Naive thymus-derived CD4-positive, alpha-beta T cell (primary cell): ENCODE results near the gene CYLD. TPM values are rescaled to one million over a fixed set of nuclear protein-coding genes. Genes with fewer than 3 reads are reported as not detected.

Experiments
- ATAC-seq: fragments of 150-1000 bp; cut with Tn5 transposase; 2 replicates; pipeline ENCODE4 v1.10.0; 2021; ENCODE audit warnings: mild to moderate bottlenecking, moderate library complexity
- CTCF ChIA-PET: fragments of 350-600 bp; sonication (Branson Sonifier 250); formaldehyde crosslinking; loops from one replicate; lab custom pipeline; 2021; ENCODE audit warnings: antibody characterized with exemption; lab: Charles Lee
- POLR2A ChIA-PET: fragments of 350-600 bp; sonication (Branson Sonifier 250); formaldehyde crosslinking; loops from one replicate; lab custom pipeline; 2021; ENCODE audit warnings: antibody characterized with exemption, inconsistent platforms; lab: Charles Lee
- DNase-seq, 9 donors: peaks; one replicate each; pipeline versions ENCODE4 v3.0.0 to v3.0.0-alpha.2; 2020 to 2022; ENCODE audit warnings: mixed read lengths in 1 of 9
- H3K27ac ChIP-seq: one replicate; pipeline ENCODE4 v1.7.0; 2013; ENCODE audit warnings: mild to moderate bottlenecking, low read depth, low read length, moderate library complexity
- H3K27me3 ChIP-seq, 2 donors: one replicate each; pipeline ENCODE4 v1.7.0; 2013; ENCODE audit warnings: low read length in 2 of 2, mild to moderate bottlenecking in 2 of 2, moderate library complexity in 2 of 2; ENCODE audit not compliant: control insufficient read depth in 2 of 2, insufficient read depth in 2 of 2
- H3K36me3 ChIP-seq, 3 experiments: 1 replicate in 2 of 3; 2 replicates in 1 of 3; pipeline ENCODE4 v1.7.0; 2013; ENCODE audit warnings: low read length in 3 of 3, mild to moderate bottlenecking in 3 of 3, moderate library complexity in 1 of 3; ENCODE audit not compliant: insufficient read depth in 3 of 3, control insufficient read depth in 2 of 3
- H3K4me1 ChIP-seq, 2 donors: one replicate each; pipeline ENCODE4 v1.7.0; 2013; ENCODE audit warnings: low read length in 2 of 2, mild to moderate bottlenecking in 2 of 2, moderate library complexity in 1 of 2; ENCODE audit not compliant: control insufficient read depth in 2 of 2, insufficient read depth in 2 of 2
- H3K4me3 ChIP-seq: 2 replicates; pipeline ENCODE4 v1.7.0; 2013; ENCODE audit warnings: mild to moderate bottlenecking, low read length
- H3K9me3 ChIP-seq, 3 experiments: 1 replicate in 2 of 3; 2 replicates in 1 of 3; pipeline ENCODE4 v1.7.0; 2013; ENCODE audit warnings: low read length in 3 of 3; ENCODE audit not compliant: control insufficient read depth in 2 of 3
- H3K27ac Mint-ChIP-seq, 9 donors: one replicate each; pipeline ENCODE4 v1.8.0; 2020 to 2022; ENCODE audit warnings: mixed read lengths in 9 of 9, mild to moderate bottlenecking in 8 of 9, moderate library complexity in 5 of 9, inconsistent platforms in 2 of 9
- H3K27me3 Mint-ChIP-seq, 5 donors: one replicate each; pipeline ENCODE4 v1.8.0; 2021 to 2022; ENCODE audit warnings: mixed read lengths in 5 of 5, mild to moderate bottlenecking in 1 of 5
- H3K36me3 Mint-ChIP-seq, 5 donors: one replicate each; pipeline ENCODE4 v1.8.0; 2020 to 2022; ENCODE audit warnings: mixed read lengths in 5 of 5, mild to moderate bottlenecking in 3 of 5, inconsistent platforms in 1 of 5
- H3K4me1 Mint-ChIP-seq, 7 donors: one replicate each; pipeline ENCODE4 v1.8.0; 2020 to 2022; ENCODE audit warnings: mixed read lengths in 7 of 7, mild to moderate bottlenecking in 3 of 7, inconsistent platforms in 1 of 7
- H3K4me3 Mint-ChIP-seq, 10 donors: one replicate each; pipeline ENCODE4 v1.8.0; 2020 to 2022; ENCODE audit warnings: mild to moderate bottlenecking in 10 of 10, mixed read lengths in 10 of 10, moderate library complexity in 6 of 10, inconsistent platforms in 2 of 10
- H3K9me3 Mint-ChIP-seq, 11 donors: one replicate each; pipeline ENCODE4 v1.8.0; 2020 to 2022; ENCODE audit warnings: mixed read lengths in 11 of 11, mild to moderate bottlenecking in 4 of 11, inconsistent platforms in 1 of 11, moderate library complexity in 1 of 11
- intact Hi-C, 2 donors: fragments of 100-400 bp; cut with micrococcal nuclease; formaldehyde crosslinking; loops; one replicate each; pipeline ENCODE4 v1.15.1; 2023
- polyA plus RNA-seq, 2 donors: library from polyadenylated mRNA; unstranded; fragments of 300-500 nt; fragmentation: Illumina TruSeq; gene quantifications; one replicate each; pipeline ENCODE4 v1.2.3, GENCODE V29; 2021
- total RNA-seq, 6 experiments: library from RNA in 5 of 6; stranded (reverse) in 5 of 6; gene quantifications; 1 replicate in 5 of 6; 2 replicates in 1 of 6; pipeline ENCODE4 v1.2.3 and lab custom pipeline; 2021 to 2026

The CYLD gene
- total and polyA plus RNA-seq, 7 experiments from 2014 or later: 170 to 393 (median 276) TPM

GRCh38 chr16:50747207-50747956 is 5.5 kb downstream of the CYLD start:
- Mint-ChIP-seq H3K27me3 (no peaks in the 10 kb centered on the region), H3K4me1 (peaks cover 34 to 78% (median 69%) of the 10 kb centered on the region in 7 donors), H3K27ac (peak overlapping the region; percentile 85 to 98 (median 93)), H3K36me3 (peaks cover 16 to 58% (median 30%) of the 10 kb centered on the region in 5 donors), H3K9me3 (no peaks in the 10 kb centered on the region), H3K4me3 (peak overlapping the region; percentile 74 to 99 (median 94))
- Histone ChIP-seq H3K27me3 (no peaks in the 10 kb centered on the region), H3K36me3 (peaks cover 0 to 7% (median 0%) of the 10 kb centered on the region in 3 experiments), H3K4me1 (peaks cover 30 to 66% of the 10 kb centered on the region in 2 donors), H3K27ac (peak overlapping the region; percentile 100), H3K4me3 (peak overlapping the region; percentile 33), H3K9me3 (no peaks in the 10 kb centered on the region)
- peak; percentile 87 for ATAC-seq
- intact Hi-C loops: loop anchor here (1.0 to 5.0 kb wide), 21 partner anchors 17 to 722 kb away; partner anchors contain the start of genes ADCY7 (in 2 of the 2), BRD7 (in 1 of the 2), CNEP1R1 (in 1 of the 2) and HEATR3 (in 1 of the 2)
- POLR2A ChIA-PET: interaction anchor here (0.6 to 6.1 kb wide), 21 partner anchors 10 to 479 kb away, joined by 3 to 53 read pairs (median 5); partner anchors contain the start of gene SNX20
- CTCF ChIA-PET: interaction anchor here (0.6 to 12.1 kb wide), 16 partner anchors 10 to 722 kb away, joined by 3 to 225 read pairs (median 4); partner anchors contain the start of genes CNEP1R1 and SNX20
- DNase-seq: peak in 7 of 9 donors; percentile 52 to 80 (median 73)

- Histone ChIP-seq H3K27me3 (no peaks in the 10 kb centered on the region), H3K36me3 (peaks cover 10 to 31% (median 17%) of the 10 kb centered on the region in 3 experiments), H3K4me1 (peaks cover 41 to 59% of the 10 kb centered on the region in 2 donors), H3K4me3 (no peak overlapping the region), H3K27ac (peak overlapping the region; percentile 12), H3K9me3 (no peaks in the 10 kb centered on the region)
- Mint-ChIP-seq H3K27me3 (no peaks in the 10 kb centered on the region), H3K36me3 (peaks cover 17 to 51% (median 40%) of the 10 kb centered on the region in 5 donors), H3K27ac (peak overlapping the region in 3 of 9 donors; percentile 56 to 64 (median 58)), H3K4me1 (peaks cover 37 to 89% (median 87%) of the 10 kb centered on the region in 7 donors), H3K9me3 (no peaks in the 10 kb centered on the region), H3K4me3 (peak overlapping the region in 9 of 10 donors; percentile 53 to 81 (median 66))
- ChIA-PET POLR2A (interaction anchor here (0.6 to 1.8 kb wide), 4 partner anchors 53 to 86 kb away, joined by 3 to 5 read pairs (median 4); no protein-coding TSS in a partner anchor), CTCF (interaction anchor here (0.8 to 12.1 kb wide), 4 partner anchors 28 to 128 kb away, joined by 3 to 225 read pairs (median 4); no protein-coding TSS in a partner anchor)
- no peak for ATAC-seq
- intact Hi-C loops: no loop called here
- DNase-seq: no peak
Observed at GRCh38 chr16:50751528-50751927, 9.6 kb downstream of the CYLD start.

GRCh38 chr16:50752471-50753235 is 10.8 kb downstream of the CYLD start:
- ChIA-PET POLR2A (interaction anchor here (0.7 kb wide), 1 partner anchor 8 kb away, joined by 3 read pairs; no protein-coding TSS in a partner anchor), CTCF (interaction anchor here (0.6 to 12.1 kb wide), 3 partner anchors 69 to 466 kb away, joined by 3 to 225 read pairs (median 3); no protein-coding TSS in a partner anchor)
- no peaks in the 10 kb centered on the region for H3K9me3 Mint-ChIP-seq
- intact Hi-C loops: loop anchor here in 1 of 2 donors (1.0 to 2.0 kb wide), 2 partner anchors 9 to 14 kb away; no protein-coding TSS in a partner anchor
- Histone ChIP-seq H3K9me3 (no peaks in the 10 kb centered on the region), H3K4me1 (peaks cover 41 to 58% of the 10 kb centered on the region in 2 donors), H3K27me3 (no peaks in the 10 kb centered on the region), H3K27ac (no peak overlapping the region), H3K4me3 (no peak overlapping the region), H3K36me3 (peaks cover 10 to 36% (median 23%) of the 10 kb centered on the region in 3 experiments)
- peak overlapping the region; percentile 8 to 82 (median 56) for H3K4me3 Mint-ChIP-seq
- DNase-seq (no peak), ATAC-seq (no peak)
- peaks cover 17 to 47% (median 37%) of the 10 kb centered on the region in 5 donors for H3K36me3 Mint-ChIP-seq
- no peaks in the 10 kb centered on the region for H3K27me3 Mint-ChIP-seq
- peaks cover 34 to 92% (median 86%) of the 10 kb centered on the region in 7 donors for H3K4me1 Mint-ChIP-seq
- peak overlapping the region in 7 of 9 donors; percentile 16 to 84 (median 39) for H3K27ac Mint-ChIP-seq

GRCh38 chr16:50756473-50756872 is 14.6 kb downstream of the CYLD start:
- no peak for ATAC-seq
- H3K4me3 Mint-ChIP-seq: peak overlapping the region in 9 of 10 donors; percentile 34 to 80 (median 61)
- H3K27me3 ChIP-seq: no peaks in the 10 kb centered on the region
- H3K4me3 ChIP-seq: no peak overlapping the region
- ChIA-PET CTCF (interaction anchor here (0.7 to 2.6 kb wide), 6 partner anchors 10 to 93 kb away, joined by 3 to 9 read pairs (median 4); partner anchors contain the start of gene CYLD), POLR2A (interaction anchor here (0.9 to 1.1 kb wide), 3 partner anchors 8 to 88 kb away, joined by 3 to 4 read pairs (median 3); no protein-coding TSS in a partner anchor)
- H3K9me3 ChIP-seq: no peaks in the 10 kb centered on the region
- intact Hi-C loops: no loop called here
- no peaks in the 10 kb centered on the region for H3K27me3 Mint-ChIP-seq
- H3K9me3 Mint-ChIP-seq: peaks cover 0 to 3% (median 0%) of the 10 kb centered on the region in 11 donors
- H3K36me3 Mint-ChIP-seq: peaks cover 19 to 48% (median 46%) of the 10 kb centered on the region in 5 donors
- H3K36me3 ChIP-seq: peaks cover 10 to 40% (median 23%) of the 10 kb centered on the region in 3 experiments
- DNase-seq: no peak
- peaks cover 49 to 95% (median 88%) of the 10 kb centered on the region in 7 donors for H3K4me1 Mint-ChIP-seq
- peak overlapping the region in 3 of 9 donors; percentile 36 to 61 (median 41) for H3K27ac Mint-ChIP-seq
- H3K4me1 ChIP-seq: peaks cover 42 to 52% of the 10 kb centered on the region in 2 donors
- peak overlapping the region; percentile 23 for H3K27ac ChIP-seq

- H3K9me3 ChIP-seq: no peaks in the 10 kb centered on the region
- no peak overlapping the region for H3K4me3 ChIP-seq
- no peak overlapping the region for H3K27ac ChIP-seq
- Mint-ChIP-seq H3K9me3 (peaks cover 0 to 10% (median 4%) of the 10 kb centered on the region in 11 donors), H3K27me3 (no peaks in the 10 kb centered on the region), H3K36me3 (peaks cover 24 to 66% (median 50%) of the 10 kb centered on the region in 5 donors), H3K27ac (peak overlapping the region in 7 of 9 donors; percentile 3 to 84 (median 45)), H3K4me3 (peak overlapping the region in 9 of 10 donors; percentile 5 to 78 (median 62)), H3K4me1 (peaks cover 58 to 99% (median 87%) of the 10 kb centered on the region in 7 donors)
- no peaks in the 10 kb centered on the region for H3K27me3 ChIP-seq
- CTCF ChIA-PET: no interaction called here
- peak; percentile 20 for ATAC-seq
- POLR2A ChIA-PET: interaction anchor here (0.6 to 1.1 kb wide), 2 partner anchors 9 to 23 kb away, joined by 3 to 4 read pairs; no protein-coding TSS in a partner anchor
- intact Hi-C loops: loop anchor here in 1 of 2 donors (1.0 kb wide), 1 partner anchor 8 kb away; no protein-coding TSS in a partner anchor
- H3K36me3 ChIP-seq: peaks cover 5 to 35% (median 23%) of the 10 kb centered on the region in 3 experiments
- no peak for DNase-seq
- peaks cover 54 to 68% of the 10 kb centered on the region in 2 donors for H3K4me1 ChIP-seq
Observed at GRCh38 chr16:50761267-50761666, 19.4 kb downstream of the CYLD start.
